OCI-LY1 (cell line): ENCODE results near the gene DNAJC30.

Source experiments
- H2AFZ ChIP-seq: fragments of 200-600 bp; sonication (generic), shearing (Covaris generic); 2 replicates; pipeline ENCODE4 v1.6.0; 2014; ENCODE audit warnings: antibody characterized with exemption, mild to moderate bottlenecking, low read length
- H3F3A ChIP-seq: fragments of 200-600 bp; sonication (generic), shearing (Covaris generic); 2 replicates; pipeline ENCODE4 v1.6.0; 2014; ENCODE audit warnings: mild to moderate bottlenecking, antibody characterized with exemption, low read length, moderate library complexity; ENCODE audit not compliant: insufficient read depth
- H3K27ac ChIP-seq: fragments of 200-600 bp; sonication (generic); 2 replicates; pipeline ENCODE4 v1.5.1; 2014; ENCODE audit warnings: low read length, mixed run types, mild to moderate bottlenecking, low read depth; ENCODE audit not compliant: poor library complexity, severe bottlenecking
- H3K27me3 ChIP-seq: fragments of 200-600 bp; sonication (generic); 2 replicates; pipeline ENCODE4 v1.6.0; 2014; ENCODE audit warnings: antibody characterized with exemption, mild to moderate bottlenecking, low read length, moderate library complexity; ENCODE audit not compliant: insufficient read depth
- H3K36me3 ChIP-seq: fragments of 200-600 bp; sonication (generic); 2 replicates; pipeline ENCODE4 v1.6.1; 2014; ENCODE audit warnings: mild to moderate bottlenecking, antibody characterized with exemption, low read length, moderate library complexity, mixed read lengths; ENCODE audit not compliant: insufficient read depth
- H3K4me1 ChIP-seq: fragments of 200-600 bp; sonication (generic); 2 replicates; pipeline ENCODE4 v1.5.1; 2014; ENCODE audit warnings: mild to moderate bottlenecking, low read length, moderate library complexity; ENCODE audit not compliant: insufficient read depth, severe bottlenecking
- H3K4me2 ChIP-seq: fragments of 200-600 bp; sonication (generic), shearing (Covaris generic); 2 replicates; pipeline ENCODE4 v1.6.1; 2014; ENCODE audit warnings: low read length
- H3K4me3 ChIP-seq: fragments of 200-600 bp; sonication (generic); 2 replicates; pipeline ENCODE4 v1.5.1; 2014; ENCODE audit warnings: low read length, low read depth, mild to moderate bottlenecking, mixed read lengths; ENCODE audit not compliant: poor library complexity, severe bottlenecking
- H3K79me2 ChIP-seq: fragments of 200-600 bp; shearing (Covaris generic); 2 replicates; pipeline ENCODE4 v1.6.1; 2016; ENCODE audit warnings: mixed run types, low read length, mixed read lengths; ENCODE audit not compliant: insufficient read depth
- H3K9ac ChIP-seq: fragments of 200-600 bp; sonication (generic), shearing (Covaris generic); 2 replicates; pipeline ENCODE4 v1.6.1; 2014; ENCODE audit warnings: mild to moderate bottlenecking, low read length, mixed read lengths
- H3K9me2 ChIP-seq: fragments of 200-600 bp; sonication (generic), shearing (Covaris generic); 2 replicates; pipeline ENCODE4 v1.6.1; 2014; ENCODE audit warnings: low read depth, mild to moderate bottlenecking, low read length, mixed read lengths
- H3K9me3 ChIP-seq: fragments of 200-600 bp; shearing (Covaris generic); 2 replicates; pipeline ENCODE4 v1.6.1; 2014; ENCODE audit warnings: low read length, mixed read lengths
- H4K20me1 ChIP-seq: fragments of 200-600 bp; sonication (generic), shearing (Covaris generic); 2 replicates; pipeline ENCODE4 v1.6.0; 2016; ENCODE audit warnings: mild to moderate bottlenecking, low read length; ENCODE audit not compliant: insufficient read depth
- CTCF ChIP-seq: fragments of 200-600 bp; sonication (generic), shearing (Covaris generic); IDR thresholded peaks from 2 replicates; pipeline ENCODE4 v1.5.1; 2017; ENCODE audit warnings: mild to moderate bottlenecking, antibody characterized with exemption, low read length, moderate library complexity, mixed read lengths
- EZH2 ChIP-seq: fragments of 200-600 bp; sonication (generic), shearing (Covaris generic); IDR thresholded peaks from 2 replicates; pipeline ENCODE4 v1.8.0; 2017; ENCODE audit warnings: borderline replicate concordance, mixed run types, mild to moderate bottlenecking, antibody characterized with exemption, low read length, moderate library complexity, mixed read lengths

DNAJC30 gene

GRCh38 chr7:73717991-73718405, 34.7 kb upstream of the DNAJC30 start:
- Histone ChIP-seq H3K36me3 (no peaks in the 10 kb centered on the region), H3K27ac (no peak overlapping the region), H3K4me2 (peak overlapping the region; percentile 87; the same call in 1 of the 2 replicates), H3K79me2 (no peaks in the 10 kb centered on the region), H3K4me1 (peaks cover 19% of the 10 kb centered on the region), H4K20me1 (no peaks in the 10 kb centered on the region), H3K9me3 (no peaks in the 10 kb centered on the region), H3K4me3 (no peak overlapping the region), H3K9me2 (no peaks in the 10 kb centered on the region), H2AFZ (no peak overlapping the region), H3K27me3 (0 out of 2 replicates have a peak, but pooled peaks cover 5% of the 10 kb centered on the region), H3K9ac (no peak overlapping the region), H3F3A (no peaks in the 10 kb centered on the region)
- no peak for TF ChIP-seq CTCF
- no peak for TF ChIP-seq EZH2

GRCh38 chr7:73717025-73717807, 34.0 kb upstream of the DNAJC30 start:
- H3K36me3 ChIP-seq: no peaks in the 10 kb centered on the region
- 0 out of 2 replicates have a peak, but pooled peaks cover 5% of the 10 kb centered on the region for H3K27me3 ChIP-seq
- H3K27ac ChIP-seq: no peak overlapping the region
- no peak overlapping the region for H3K9ac ChIP-seq
- H3K9me3 ChIP-seq: no peaks in the 10 kb centered on the region
- peaks cover 19% of the 10 kb centered on the region for H3K4me1 ChIP-seq
- no peaks in the 10 kb centered on the region for H4K20me1 ChIP-seq
- no peaks in the 10 kb centered on the region for H3F3A ChIP-seq
- H3K4me3 ChIP-seq: no peak overlapping the region
- TF ChIP-seq EZH2 (no peak), CTCF (no peak)
- H2AFZ ChIP-seq: no peak overlapping the region
- H3K4me2 ChIP-seq: no peak overlapping the region
- H3K79me2 ChIP-seq: no peaks in the 10 kb centered on the region
- H3K9me2 ChIP-seq: no peaks in the 10 kb centered on the region

- H3K27me3 ChIP-seq: 0 out of 2 replicates have a peak, but pooled peaks cover 5% of the 10 kb centered on the region
- no peaks in the 10 kb centered on the region for H4K20me1 ChIP-seq
- no peaks in the 10 kb centered on the region for H3K79me2 ChIP-seq
- TF ChIP-seq CTCF: no peak
- TF ChIP-seq EZH2: no peak
- no peak overlapping the region for H3K4me3 ChIP-seq
- no peak overlapping the region for H3K4me2 ChIP-seq
- peaks cover 19% of the 10 kb centered on the region for H3K4me1 ChIP-seq
- no peaks in the 10 kb centered on the region for H3F3A ChIP-seq
- no peaks in the 10 kb centered on the region for H3K36me3 ChIP-seq
- no peak overlapping the region for H3K27ac ChIP-seq
- no peaks in the 10 kb centered on the region for H3K9me2 ChIP-seq
- no peak overlapping the region for H3K9ac ChIP-seq
- H2AFZ ChIP-seq: no peak overlapping the region
- no peaks in the 10 kb centered on the region for H3K9me3 ChIP-seq
Observed at GRCh38 chr7:73716318-73716890, 33.2 kb upstream of the DNAJC30 start.
